HEK293 (cell line): ENCODE results near the gene ENAM.

Experiments
- CTCF ChIA-PET: fragments of 350-600 bp; formaldehyde crosslinking; extraction: SDS; loops from one replicate; lab custom pipeline; 2021; ENCODE audit warnings: antibody characterized with exemption; lab: Yijun Ruan, JAX
- POLR2A ChIA-PET: fragments of 300-600 bp; formaldehyde crosslinking; extraction: SDS; loops from one replicate; lab custom pipeline; 2020; ENCODE audit warnings: antibody characterized with exemption, inconsistent platforms; lab: Yijun Ruan, JAX
- H3K27ac ChIP-seq: fragments of 200-500 bp; sonication (Bioruptor generic); 2 replicates; pipeline ENCODE4 v1.5.1; 2014; ENCODE audit warnings: low read depth, low read length, control low read depth, inconsistent platforms; ENCODE audit errors: extremely low read depth
- H3K36me3 ChIP-seq, 2 experiments: fragments of 200-500 bp in 1 of 2; sonication (Bioruptor generic) in 1 of 2; 1 replicate in 1 of 2; 2 replicates in 1 of 2; pipeline ENCODE4 v1.5.1; 2014 to 2017; ENCODE audit warnings: inconsistent platforms in 2 of 2, low read length in 2 of 2; ENCODE audit not compliant: control insufficient read depth in 2 of 2, insufficient read depth in 1 of 2
- H3K4me1 ChIP-seq: fragments of 200-500 bp; sonication (Bioruptor generic); 2 replicates; pipeline ENCODE4 v1.5.1; 2014; ENCODE audit warnings: mild to moderate bottlenecking, low read length, inconsistent platforms; ENCODE audit not compliant: control insufficient read depth, insufficient read depth
- H3K4me3 ChIP-seq: 2 replicates; pipeline ENCODE4 v1.5.1; 2011; ENCODE audit warnings: low read depth, mild to moderate bottlenecking, control low read depth, low read length, moderate library complexity
- H3K9me3 ChIP-seq: fragments of 200-500 bp; sonication (Bioruptor generic); 2 replicates; pipeline ENCODE4 v1.5.1; 2014; ENCODE audit warnings: low read depth, low read length, inconsistent platforms; ENCODE audit not compliant: control insufficient read depth, insufficient read depth
- BCL11B ChIP-seq: fragments of 450-650 bp; formaldehyde crosslinking; IDR thresholded peaks from 2 replicates; pipeline ENCODE4 v1.5.1; 2016; ENCODE audit warnings: low read depth, missing biosample characterization, missing genetic modification characterization
- GFI1B ChIP-seq: fragments of 450-650 bp; formaldehyde crosslinking; IDR thresholded peaks from 2 replicates; pipeline ENCODE4 v1.5.1; 2016; ENCODE audit warnings: missing biosample characterization, missing genetic modification characterization
- GLI4 ChIP-seq: fragments of 450-650 bp; formaldehyde crosslinking; IDR thresholded peaks from 2 replicates; pipeline ENCODE4 v1.5.1; 2016; ENCODE audit warnings: missing biosample characterization, missing genetic modification characterization
- GLIS1 ChIP-seq: fragments of 450-650 bp; formaldehyde crosslinking; IDR thresholded peaks from 2 replicates; pipeline ENCODE4 v1.5.1; 2016; ENCODE audit warnings: missing biosample characterization, missing genetic modification characterization
- KLF16 ChIP-seq: fragments of 450-650 bp; formaldehyde crosslinking; IDR thresholded peaks from 2 replicates; pipeline ENCODE4 v1.5.1; 2017; ENCODE audit warnings: missing biosample characterization, missing genetic modification characterization
- MYNN ChIP-seq: fragments of 450-650 bp; formaldehyde crosslinking; IDR thresholded peaks from 2 replicates; pipeline ENCODE4 v1.5.1; 2016; ENCODE audit warnings: missing biosample characterization, missing genetic modification characterization, borderline replicate concordance
- OSR2 ChIP-seq: fragments of 450-650 bp; formaldehyde crosslinking; IDR thresholded peaks from 2 replicates; pipeline ENCODE4 v1.5.1; 2016; ENCODE audit warnings: missing biosample characterization, missing genetic modification characterization
- SCRT1 ChIP-seq: fragments of 450-650 bp; formaldehyde crosslinking; IDR thresholded peaks from 2 replicates; pipeline ENCODE4 v1.5.1; 2016; ENCODE audit warnings: missing biosample characterization, missing genetic modification characterization, borderline replicate concordance
- YY1 ChIP-seq: fragments of 450-650 bp; formaldehyde crosslinking; IDR thresholded peaks from 2 replicates; pipeline ENCODE4 v1.5.1; 2018; ENCODE audit warnings: missing biosample characterization, missing genetic modification characterization
- YY2 ChIP-seq: fragments of 450-650 bp; formaldehyde crosslinking; IDR thresholded peaks from 2 replicates; pipeline ENCODE4 v1.5.1; 2016; ENCODE audit warnings: missing biosample characterization, missing genetic modification characterization
- ZBTB44 ChIP-seq: fragments of 450-650 bp; IDR thresholded peaks from 2 replicates; pipeline ENCODE4 v1.5.1; 2018; ENCODE audit warnings: missing biosample characterization, mild to moderate bottlenecking, missing genetic modification characterization
- ZEB2 ChIP-seq: fragments of 450-650 bp; formaldehyde crosslinking; IDR thresholded peaks from 2 replicates; pipeline ENCODE4 v1.5.1; 2016; ENCODE audit warnings: missing biosample characterization, missing genetic modification characterization
- ZFP41 ChIP-seq: fragments of 450-650 bp; formaldehyde crosslinking; IDR thresholded peaks from 2 replicates; pipeline ENCODE4 v1.5.1; 2016; ENCODE audit warnings: missing biosample characterization, missing genetic modification characterization, borderline replicate concordance
- ZNF16 ChIP-seq: fragments of 450-650 bp; formaldehyde crosslinking; IDR thresholded peaks from 2 replicates; pipeline ENCODE4 v1.5.1; 2016; ENCODE audit warnings: low read depth, missing biosample characterization, missing genetic modification characterization
- ZNF311 ChIP-seq: fragments of 450-650 bp; formaldehyde crosslinking; IDR thresholded peaks from 2 replicates; pipeline ENCODE4 v1.5.1; 2017; ENCODE audit warnings: missing biosample characterization, missing genetic modification characterization, borderline replicate concordance
- ZNF354C ChIP-seq: fragments of 450-650 bp; formaldehyde crosslinking; IDR thresholded peaks from 2 replicates; pipeline ENCODE4 v1.5.1; 2016; ENCODE audit warnings: missing biosample characterization, missing genetic modification characterization, low read depth, borderline replicate concordance
- ZNF423 ChIP-seq: fragments of 450-650 bp; formaldehyde crosslinking; IDR thresholded peaks from 2 replicates; pipeline ENCODE4 v1.5.1; 2016; ENCODE audit warnings: missing biosample characterization, missing genetic modification characterization
- ZNF426 ChIP-seq: fragments of 450-650 bp; formaldehyde crosslinking; IDR thresholded peaks from 2 replicates; pipeline ENCODE4 v1.5.1; 2017; ENCODE audit warnings: missing biosample characterization, missing genetic modification characterization, mild to moderate bottlenecking, inconsistent platforms, moderate library complexity
- ZNF433 ChIP-seq: fragments of 450-650 bp; formaldehyde crosslinking; IDR thresholded peaks from 2 replicates; pipeline ENCODE4 v1.5.1; 2016; ENCODE audit warnings: missing biosample characterization, missing genetic modification characterization, low read depth
- ZNF513 ChIP-seq: fragments of 450-650 bp; IDR thresholded peaks from 2 replicates; pipeline ENCODE4 v1.5.1; 2018; ENCODE audit warnings: missing biosample characterization, missing genetic modification characterization
- ZNF558 ChIP-seq: fragments of 450-650 bp; formaldehyde crosslinking; IDR thresholded peaks from 2 replicates; pipeline ENCODE4 v1.5.1; 2016; ENCODE audit warnings: missing biosample characterization, missing genetic modification characterization
- ZNF621 ChIP-seq: fragments of 450-650 bp; formaldehyde crosslinking; IDR thresholded peaks from 2 replicates; pipeline ENCODE4 v1.5.1; 2017; ENCODE audit warnings: missing biosample characterization, missing genetic modification characterization
- ZNF677 ChIP-seq: fragments of 450-650 bp; IDR thresholded peaks from 2 replicates; pipeline ENCODE4 v1.5.0; 2018; ENCODE audit warnings: missing biosample characterization, mild to moderate bottlenecking, missing genetic modification characterization, moderate library complexity
- ZNF837 ChIP-seq: fragments of 450-650 bp; formaldehyde crosslinking; IDR thresholded peaks from 2 replicates; pipeline ENCODE4 v1.5.1; 2016; ENCODE audit warnings: missing biosample characterization, missing genetic modification characterization
- ZSCAN30 ChIP-seq: fragments of 450-650 bp; IDR thresholded peaks from 2 replicates; pipeline ENCODE4 v1.5.1; 2018; ENCODE audit warnings: missing biosample characterization, mild to moderate bottlenecking, missing genetic modification characterization, moderate library complexity
- ZXDB ChIP-seq: fragments of 450-650 bp; formaldehyde crosslinking; IDR thresholded peaks from 2 replicates; pipeline ENCODE4 v1.5.1; 2016; ENCODE audit warnings: missing biosample characterization, missing genetic modification characterization
- TF ChIP-seq, protein P1 (sequence below): fragments of 450-650 bp; formaldehyde crosslinking; IDR thresholded peaks from 2 replicates; pipeline ENCODE4 v1.5.1; 2016; ENCODE audit warnings: missing biosample characterization, missing genetic modification characterization
- TF ChIP-seq, protein P2 (sequence below): fragments of 450-650 bp; formaldehyde crosslinking; IDR thresholded peaks from 2 replicates; pipeline ENCODE4 v1.5.1; 2016; ENCODE audit warnings: missing biosample characterization, missing genetic modification characterization

Gene ENAM

GRCh38 chr4:70603856-70604255 lies 24.7 kb upstream of the ENAM start (continued):
- TF ChIP-seq, protein P1, sequence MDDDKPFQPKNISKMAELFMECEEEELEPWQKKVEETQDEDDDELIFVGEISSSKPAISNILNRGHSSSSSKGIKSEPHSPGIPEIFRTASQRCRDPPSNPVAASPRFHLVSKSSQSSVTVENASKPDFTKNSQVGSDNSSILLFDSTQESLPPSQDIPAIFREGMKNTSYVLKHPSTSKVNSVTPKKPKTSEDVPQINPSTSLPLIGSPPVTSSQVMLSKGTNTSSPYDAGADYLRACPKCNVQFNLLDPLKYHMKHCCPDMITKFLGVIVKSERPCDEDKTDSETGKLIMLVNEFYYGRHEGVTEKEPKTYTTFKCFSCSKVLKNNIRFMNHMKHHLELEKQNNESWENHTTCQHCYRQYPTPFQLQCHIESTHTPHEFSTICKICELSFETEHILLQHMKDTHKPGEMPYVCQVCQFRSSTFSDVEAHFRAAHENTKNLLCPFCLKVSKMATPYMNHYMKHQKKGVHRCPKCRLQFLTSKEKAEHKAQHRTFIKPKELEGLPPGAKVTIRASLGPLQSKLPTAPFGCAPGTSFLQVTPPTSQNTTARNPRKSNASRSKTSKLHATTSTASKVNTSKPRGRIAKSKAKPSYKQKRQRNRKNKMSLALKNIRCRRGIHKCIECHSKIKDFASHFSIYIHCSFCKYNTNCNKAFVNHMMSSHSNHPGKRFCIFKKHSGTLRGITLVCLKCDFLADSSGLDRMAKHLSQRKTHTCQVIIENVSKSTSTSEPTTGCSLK, result no peak
- TF ChIP-seq SCRT1 (no peak), ZNF433 (tag by site-specific recombination) (no peak), ZNF354C (tag by site-specific recombination) (no peak), ZBTB44 (tag by site-specific recombination) (no peak), KLF16 (no peak), OSR2 (tag by site-specific recombination) (no peak), GLI4 (tag by site-specific recombination) (no peak), ZNF426 (no peak)
- TF ChIP-seq, protein P2, sequence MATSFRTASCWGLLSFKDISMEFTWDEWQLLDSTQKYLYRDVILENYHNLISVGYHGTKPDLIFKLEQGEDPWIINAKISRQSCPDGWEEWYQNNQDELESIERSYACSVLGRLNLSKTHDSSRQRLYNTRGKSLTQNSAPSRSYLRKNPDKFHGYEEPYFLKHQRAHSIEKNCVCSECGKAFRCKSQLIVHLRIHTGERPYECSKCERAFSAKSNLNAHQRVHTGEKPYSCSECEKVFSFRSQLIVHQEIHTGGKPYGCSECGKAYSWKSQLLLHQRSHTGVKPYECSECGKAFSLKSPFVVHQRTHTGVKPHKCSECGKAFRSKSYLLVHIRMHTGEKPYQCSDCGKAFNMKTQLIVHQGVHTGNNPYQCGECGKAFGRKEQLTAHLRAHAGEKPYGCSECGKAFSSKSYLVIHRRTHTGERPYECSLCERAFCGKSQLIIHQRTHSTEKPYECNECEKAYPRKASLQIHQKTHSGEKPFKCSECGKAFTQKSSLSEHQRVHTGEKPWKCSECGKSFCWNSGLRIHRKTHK (tag by site-specific recombination), result no peak

- no peak for TF ChIP-seq ZXDB
- no peak for TF ChIP-seq MYNN
- no peak for TF ChIP-seq BCL11B (tag by site-specific recombination)
- TF ChIP-seq ZNF837 (tag by site-specific recombination), result no peak
- no peak for TF ChIP-seq ZNF621
- no peak for TF ChIP-seq GFI1B (tag by site-specific recombination)
- no peak for TF ChIP-seq GLIS1 (tag by site-specific recombination)
- Histone ChIP-seq H3K36me3 (no peaks in the 10 kb centered on the region), H3K9me3 (no peaks in the 10 kb centered on the region), H3K4me3 (no peak overlapping the region), H3K4me1 (no peaks in the 10 kb centered on the region), H3K27ac (no peak overlapping the region)
- POLR2A ChIA-PET, result no interaction called here
- CTCF ChIA-PET, result interaction anchor here (0.6 kb wide), 1 partner anchor 978 kb away, joined by 3 read pairs; no protein-coding TSS in a partner anchor
These were observed 22.1 kb upstream of the ENAM start for GRCh38 chr4:70606459-70606858.

DNA sequence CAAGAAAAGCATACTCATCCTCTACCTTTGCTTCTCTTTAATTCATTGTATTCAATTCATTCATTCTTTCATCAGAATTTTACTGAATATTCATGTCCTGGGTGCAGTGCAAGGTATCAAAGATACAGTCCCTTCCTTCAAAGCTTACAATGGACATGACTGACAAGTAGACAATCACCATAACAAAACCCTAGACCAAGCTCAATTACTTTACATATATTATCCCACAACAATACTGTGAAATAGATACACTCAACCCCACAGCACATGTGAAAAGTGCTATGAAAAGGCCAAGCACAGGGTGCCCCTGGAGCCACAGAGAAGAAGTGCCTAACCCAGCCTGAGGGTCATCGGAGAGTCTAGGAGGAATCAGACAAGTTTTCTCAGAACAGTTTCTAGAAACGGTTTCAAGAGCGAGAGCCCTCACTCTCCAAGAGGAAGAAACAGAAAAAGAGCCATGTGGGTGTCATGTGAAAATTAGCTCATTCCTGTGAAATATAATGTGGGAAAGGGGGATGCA lies 21.1 kb upstream of the ENAM start:
- Histone ChIP-seq H3K27ac (no peak overlapping the region), H3K36me3 (no peaks in the 10 kb centered on the region), H3K4me3 (no peak overlapping the region), H3K4me1 (no peaks in the 10 kb centered on the region), H3K9me3 (no peaks in the 10 kb centered on the region)
- ChIA-PET CTCF (no interaction called here), POLR2A (no interaction called here)
- TF ChIP-seq ZNF558 (tag by site-specific recombination), result no peak
- TF ChIP-seq ZFP41 (tag by site-specific recombination), result no peak
- TF ChIP-seq ZNF677 (tag by site-specific recombination), result no peak
- TF ChIP-seq ZNF621, result no peak
- TF ChIP-seq ZNF311 (tag by site-specific recombination), result no peak
- TF ChIP-seq ZNF16, result no peak
- TF ChIP-seq ZSCAN30 (tag by site-specific recombination), result no peak
- TF ChIP-seq ZEB2 (tag by site-specific recombination), result no peak
- TF ChIP-seq ZNF513 (tag by site-specific recombination), result no peak
- TF ChIP-seq ZNF423 (tag by site-specific recombination), result no peak
- TF ChIP-seq YY2 (tag by site-specific recombination), result no peak
- no peak for TF ChIP-seq YY1
- TF ChIP-seq ZNF837 (tag by site-specific recombination), result no peak
